ENCODE measurements around the gene ARMS2.

ARMS2 gene

GRCh38 chr10:122463466-122464249 is 9.2 kb downstream of the ARMS2 start:
- POLR2A ChIA-PET: no interaction called here
- DNase-seq (ENCODE audit: extremely low spot score): no peak
- no peak for TF ChIP-seq CTCF (IDR thresholded peaks at IDR 0.05; ENCODE audit: control extremely low read depth, extremely low read depth, low read depth, missing control alignments)
- CTCF ChIA-PET: no interaction called here

- CTCF ChIA-PET: no interaction called here
- TF ChIP-seq CTCF (IDR thresholded peaks at IDR 0.05; ENCODE audit: control extremely low read depth, extremely low read depth, low read depth, missing control alignments): no peak
- DNase-seq (ENCODE audit: extremely low spot score): no peak
- POLR2A ChIA-PET: no interaction called here
Observed at GRCh38 chr10:122464250-122464510, 9.7 kb downstream of the ARMS2 start.

- TF ChIP-seq CTCF (IDR thresholded peaks at IDR 0.05; ENCODE audit: control extremely low read depth, extremely low read depth, low read depth, missing control alignments): no peak
- DNase-seq (ENCODE audit: extremely low spot score): no peak
- CTCF ChIA-PET: no interaction called here
- POLR2A ChIA-PET: no interaction called here
Observed at GRCh38 chr10:122464586-122464985, 10.1 kb downstream of the ARMS2 start.

- ChIA-PET CTCF (no interaction called here), POLR2A (no interaction called here)
- TF ChIP-seq CTCF (IDR thresholded peaks at IDR 0.05; ENCODE audit: control extremely low read depth, extremely low read depth, low read depth, missing control alignments): no peak
- DNase-seq (ENCODE audit: extremely low spot score): no peak
Observed at GRCh38 chr10:122465401-122466040, 11.1 kb downstream of the ARMS2 start.

GRCh38 chr10:122466951-122467381 is 12.5 kb downstream of the ARMS2 start:
- no peak for DNase-seq (ENCODE audit: extremely low spot score)
- POLR2A ChIA-PET: no interaction called here
- no peak for TF ChIP-seq CTCF (IDR thresholded peaks at IDR 0.05; ENCODE audit: control extremely low read depth, extremely low read depth, low read depth, missing control alignments)
- CTCF ChIA-PET: interaction anchor here (1.3 to 1.5 kb wide), 2 partner anchors 12 to 168 kb away, joined by 3 to 6 read pairs; no protein-coding TSS in a partner anchor

- no peak for DNase-seq (ENCODE audit: extremely low spot score)
- ChIA-PET POLR2A (no interaction called here), CTCF (interaction anchor here (1.3 kb wide), 1 partner anchor 12 kb away, joined by 6 read pairs; no protein-coding TSS in a partner anchor)
- TF ChIP-seq CTCF (IDR thresholded peaks at IDR 0.05; ENCODE audit: control extremely low read depth, extremely low read depth, low read depth, missing control alignments): no peak
Observed at GRCh38 chr10:122467701-122468100, 13.2 kb downstream of the ARMS2 start.
